Prostate gland (tissue), 2 donors: ENCODE data around the gene FADS1.

Source experiments
- POLR2AphosphoS5 ChIP-seq: sonication (generic); formaldehyde crosslinking; IDR thresholded peaks from one replicate; pipeline ENCODE4 v1.6.1; 2017; ENCODE audit warnings: antibody characterized with exemption
- TF ChIP-seq, protein P1 (sequence below), 4 experiments: fragments of 200-600 bp in 2 of 4; fragments of 450-650 bp in 2 of 4; sonication (generic) in 2 of 4; IDR thresholded peaks; 1 replicate in 3 of 4; 2 replicates in 1 of 4; pipeline ENCODE4 v1.5.1; 2016 to 2019; ENCODE audit warnings: antibody characterized with exemption in 4 of 4, mild to moderate bottlenecking in 2 of 4, moderate library complexity in 2 of 4

DNA sequence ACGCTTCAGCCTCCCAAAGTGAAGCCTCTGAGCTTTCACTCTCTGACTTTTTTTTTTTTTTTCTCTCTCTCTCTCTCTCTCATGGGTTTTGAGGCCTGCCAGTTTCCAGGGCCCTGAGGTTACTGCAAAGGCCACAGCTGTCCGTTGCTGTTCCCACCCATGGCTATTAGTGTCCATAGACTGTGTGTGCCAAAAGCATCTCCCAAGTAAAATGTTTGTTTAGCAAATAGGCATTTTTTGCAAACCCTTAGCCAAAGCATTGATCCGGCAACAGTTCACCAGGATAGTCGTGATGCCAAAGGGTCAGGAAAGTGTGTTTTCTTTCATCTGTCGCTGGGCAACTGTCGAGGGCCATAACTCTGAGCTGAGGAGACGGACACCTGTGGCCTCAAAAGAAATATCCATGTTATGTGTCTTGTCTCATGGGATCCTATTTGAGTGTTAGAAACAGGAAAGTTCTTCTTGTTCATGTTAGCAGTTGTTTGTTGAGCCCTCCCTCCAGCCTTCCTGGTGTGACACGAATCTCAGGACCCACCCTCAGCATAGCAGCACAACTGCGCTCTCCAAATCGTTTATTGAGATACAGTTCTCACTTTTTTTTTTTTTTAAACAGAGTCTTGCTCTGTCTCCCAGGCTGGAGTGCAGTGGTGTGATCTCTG, 29.7 kb upstream of the FADS1 start:
- TF ChIP-seq, protein P1, sequence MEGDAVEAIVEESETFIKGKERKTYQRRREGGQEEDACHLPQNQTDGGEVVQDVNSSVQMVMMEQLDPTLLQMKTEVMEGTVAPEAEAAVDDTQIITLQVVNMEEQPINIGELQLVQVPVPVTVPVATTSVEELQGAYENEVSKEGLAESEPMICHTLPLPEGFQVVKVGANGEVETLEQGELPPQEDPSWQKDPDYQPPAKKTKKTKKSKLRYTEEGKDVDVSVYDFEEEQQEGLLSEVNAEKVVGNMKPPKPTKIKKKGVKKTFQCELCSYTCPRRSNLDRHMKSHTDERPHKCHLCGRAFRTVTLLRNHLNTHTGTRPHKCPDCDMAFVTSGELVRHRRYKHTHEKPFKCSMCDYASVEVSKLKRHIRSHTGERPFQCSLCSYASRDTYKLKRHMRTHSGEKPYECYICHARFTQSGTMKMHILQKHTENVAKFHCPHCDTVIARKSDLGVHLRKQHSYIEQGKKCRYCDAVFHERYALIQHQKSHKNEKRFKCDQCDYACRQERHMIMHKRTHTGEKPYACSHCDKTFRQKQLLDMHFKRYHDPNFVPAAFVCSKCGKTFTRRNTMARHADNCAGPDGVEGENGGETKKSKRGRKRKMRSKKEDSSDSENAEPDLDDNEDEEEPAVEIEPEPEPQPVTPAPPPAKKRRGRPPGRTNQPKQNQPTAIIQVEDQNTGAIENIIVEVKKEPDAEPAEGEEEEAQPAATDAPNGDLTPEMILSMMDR (IDR thresholded peaks at IDR 0.05) = no peak
- no peak for TF ChIP-seq POLR2AphosphoS5
